ENCODE measurements around the gene TUBGCP2. TPM values are rescaled to one million over a fixed set of nuclear protein-coding genes. Genes with fewer than 3 reads are reported as not detected.

The TUBGCP2 gene
- total and polyA plus RNA-seq, 2 of the 13 experiments (the other 11 are each of a cell fraction or from before 2014, with no cell fraction given), result 21.3 to 34.5 TPM

DNA sequence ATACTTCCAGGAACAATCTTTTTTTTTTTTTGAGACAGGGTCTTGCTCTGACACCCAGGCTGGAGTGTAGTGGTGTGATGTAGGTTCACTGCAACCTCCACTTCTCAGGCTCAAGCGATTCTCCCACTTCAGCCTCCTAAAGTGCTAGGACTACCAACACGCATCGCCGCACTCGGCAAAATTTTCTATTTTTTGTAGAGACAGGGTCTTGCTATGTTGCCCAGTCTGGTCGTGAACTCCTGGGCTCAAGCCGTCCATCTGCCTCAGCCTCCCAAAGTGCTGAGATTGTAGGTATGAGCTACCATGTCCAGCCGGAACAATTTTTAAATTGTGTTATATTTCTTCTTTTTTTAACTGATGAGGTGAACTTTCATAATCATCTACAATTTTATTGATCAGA, 2.1 kb upstream of the TUBGCP2 start:
- no peak overlapping the region for H3K4me2 ChIP-seq (ENCODE audit: low read depth, low read length)
- H3K4me1 ChIP-seq (ENCODE audit: insufficient read depth, low read length), result peaks cover 19% of the 10 kb centered on the region
- no peak overlapping the region for H3K4me3 ChIP-seq (replicated peaks in 1 of 3; ENCODE audit: insufficient read depth in 1 of 3, low read depth in 2 of 3, low read length in 3 of 3)
- no peak overlapping the region for H2AFZ ChIP-seq (ENCODE audit: low read length)
- ChIA-PET POLR2A (no interaction called here), CTCF (ENCODE audit: low intra/inter-chr PET ratio, low total read pairs) (no interaction called here)
- no peak overlapping the region for H3K27ac ChIP-seq (ENCODE audit: extremely low read length, insufficient read depth, low read length)
- no peak for DNase-seq (ENCODE audit: low spot score)
- no peak for ATAC-seq
- 95% methylated on average over 8 of the region's 8 CpGs for WGBS (ENCODE audit: low lambda C conversion rate)
- no peak overlapping the region for H3K9ac ChIP-seq (ENCODE audit: insufficient read depth, low read depth, low read length)
- no peak for FAIRE-seq
- intact Hi-C loops (cut with micrococcal nuclease; ENCODE audit: unreplicated experiment) (no loop called here), in situ Hi-C loops (cut with HindIII; ENCODE audit: extremely low pct_ligation_motif_present, low pct_unique_long_range_greater_than_20kb) (no loop called here)
- peaks cover 24% of the 10 kb centered on the region for H3K79me2 ChIP-seq (ENCODE audit: insufficient read depth, low read length)
- no peaks in the 10 kb centered on the region for H3K9me3 ChIP-seq (ENCODE audit: low read length)
- H3K36me3 ChIP-seq (replicated peaks in 1 of 2; ENCODE audit: control insufficient read depth in 1 of 2, insufficient read depth in 2 of 2, low read length in 2 of 2), result peaks cover 14 to 33% of the 10 kb centered on the region in 2 experiments; a peak in 4 of 5 replicates
- BruUV-seq (replicated peaks), result no TSS peak
- no peaks in the 10 kb centered on the region; a peak in 1 of 5 replicates for H3K27me3 ChIP-seq (ENCODE audit: control insufficient read depth in 1 of 2, insufficient read depth in 2 of 2, low read length in 2 of 2)
- peaks cover 9% of the 10 kb centered on the region for H4K20me1 ChIP-seq (ENCODE audit: insufficient read depth, low read length)
- peak in 1 of 2 experiments; percentile 46; a peak in 2 of 4 replicates for TF ChIP-seq MAFK (conservative IDR thresholded peaks at IDR 0.05 in 1 of 2, IDR thresholded peaks at IDR 0.05 in 1 of 2; ENCODE audit: low read length in 2 of 2)
- TF ChIP-seq RARG (CRISPR knock-in tag; IDR thresholded peaks at IDR 0.05; ENCODE audit: low read depth), result no peak
- TF ChIP-seq ZNF121 (CRISPR knock-in tag; IDR thresholded peaks at IDR 0.05), result peak; percentile 28; the same call in 1 of the 2 replicates
- TF ChIP-seq FOXM1 (CRISPR knock-in tag; IDR thresholded peaks at IDR 0.05), result no peak
- no peak for TF ChIP-seq ZNF33A (CRISPR knock-in tag; IDR thresholded peaks at IDR 0.05; ENCODE audit: borderline replicate concordance)

DNA sequence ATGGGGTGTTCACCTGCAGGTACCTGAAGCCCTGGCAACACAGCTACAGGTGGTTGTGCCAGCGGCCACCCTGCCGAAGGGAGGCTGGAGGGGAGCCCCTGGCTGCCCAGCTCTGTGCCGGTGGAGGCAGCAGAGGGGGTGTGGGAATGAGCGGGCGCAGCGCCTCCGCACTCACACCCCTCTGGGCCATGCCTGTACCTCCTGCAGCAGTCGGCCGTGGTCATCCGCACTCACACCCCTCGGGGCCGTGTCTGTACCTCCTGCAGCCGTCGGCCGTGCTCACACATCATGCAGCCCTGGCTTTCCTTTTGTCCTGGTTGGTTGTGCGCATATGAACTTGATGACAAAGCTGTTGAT, 1.7 kb upstream of the TUBGCP2 start:
- FAIRE-seq, result no peak
- Histone ChIP-seq H3K4me2 (ENCODE audit: low read depth, low read length) (no peak overlapping the region), H3K4me1 (ENCODE audit: insufficient read depth, low read length) (peaks cover 19% of the 10 kb centered on the region), H3K4me3 (replicated peaks in 1 of 3; ENCODE audit: insufficient read depth in 1 of 3, low read depth in 2 of 3, low read length in 3 of 3) (no peak overlapping the region), H2AFZ (ENCODE audit: low read length) (no peak overlapping the region), H3K79me2 (ENCODE audit: insufficient read depth, low read length) (peaks cover 24% of the 10 kb centered on the region), H3K27ac (ENCODE audit: extremely low read length, insufficient read depth, low read length) (no peak overlapping the region), H3K27me3 (ENCODE audit: control insufficient read depth in 1 of 2, insufficient read depth in 2 of 2, low read length in 2 of 2) (no peaks in the 10 kb centered on the region; a peak in 1 of 5 replicates), H3K9me3 (ENCODE audit: low read length) (no peaks in the 10 kb centered on the region), H3K36me3 (replicated peaks in 1 of 2; ENCODE audit: control insufficient read depth in 1 of 2, insufficient read depth in 2 of 2, low read length in 2 of 2) (peaks cover 14 to 35% of the 10 kb centered on the region in 2 experiments; a peak in 4 of 5 replicates), H4K20me1 (ENCODE audit: insufficient read depth, low read length) (peaks cover 9% of the 10 kb centered on the region), H3K9ac (ENCODE audit: insufficient read depth, low read depth, low read length) (no peak overlapping the region)
- TSS peak; percentile 44 for BruUV-seq (replicated peaks)
- in situ Hi-C loops (cut with HindIII; ENCODE audit: extremely low pct_ligation_motif_present, low pct_unique_long_range_greater_than_20kb), result no loop called here
- TF ChIP-seq RBFOX2 (IDR thresholded peaks at IDR 0.05; ENCODE audit: low read depth, low read length), result peak; percentile 16; the same call in 1 of the 2 replicates
- TF ChIP-seq, protein P1, sequence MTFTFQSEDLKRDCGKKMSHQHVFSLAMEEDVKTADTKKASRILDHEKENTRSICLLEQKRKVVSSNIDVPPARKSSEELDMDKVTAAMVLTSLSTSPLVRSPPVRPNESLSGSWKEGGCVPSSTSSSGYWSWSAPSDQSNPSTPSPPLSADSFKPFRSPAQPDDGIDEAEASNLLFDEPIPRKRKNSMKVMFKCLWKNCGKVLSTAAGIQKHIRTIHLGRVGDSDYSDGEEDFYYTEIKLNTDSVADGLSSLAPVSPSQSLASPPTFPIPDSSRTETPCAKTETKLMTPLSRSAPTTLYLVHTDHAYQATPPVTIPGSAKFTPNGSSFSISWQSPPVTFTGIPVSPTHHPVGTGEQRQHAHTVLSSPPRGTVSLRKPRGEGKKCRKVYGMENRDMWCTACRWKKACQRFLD (CRISPR knock-in tag; IDR thresholded peaks at IDR 0.05; ENCODE audit: borderline replicate concordance), result no peak
- TF ChIP-seq, protein P2, sequence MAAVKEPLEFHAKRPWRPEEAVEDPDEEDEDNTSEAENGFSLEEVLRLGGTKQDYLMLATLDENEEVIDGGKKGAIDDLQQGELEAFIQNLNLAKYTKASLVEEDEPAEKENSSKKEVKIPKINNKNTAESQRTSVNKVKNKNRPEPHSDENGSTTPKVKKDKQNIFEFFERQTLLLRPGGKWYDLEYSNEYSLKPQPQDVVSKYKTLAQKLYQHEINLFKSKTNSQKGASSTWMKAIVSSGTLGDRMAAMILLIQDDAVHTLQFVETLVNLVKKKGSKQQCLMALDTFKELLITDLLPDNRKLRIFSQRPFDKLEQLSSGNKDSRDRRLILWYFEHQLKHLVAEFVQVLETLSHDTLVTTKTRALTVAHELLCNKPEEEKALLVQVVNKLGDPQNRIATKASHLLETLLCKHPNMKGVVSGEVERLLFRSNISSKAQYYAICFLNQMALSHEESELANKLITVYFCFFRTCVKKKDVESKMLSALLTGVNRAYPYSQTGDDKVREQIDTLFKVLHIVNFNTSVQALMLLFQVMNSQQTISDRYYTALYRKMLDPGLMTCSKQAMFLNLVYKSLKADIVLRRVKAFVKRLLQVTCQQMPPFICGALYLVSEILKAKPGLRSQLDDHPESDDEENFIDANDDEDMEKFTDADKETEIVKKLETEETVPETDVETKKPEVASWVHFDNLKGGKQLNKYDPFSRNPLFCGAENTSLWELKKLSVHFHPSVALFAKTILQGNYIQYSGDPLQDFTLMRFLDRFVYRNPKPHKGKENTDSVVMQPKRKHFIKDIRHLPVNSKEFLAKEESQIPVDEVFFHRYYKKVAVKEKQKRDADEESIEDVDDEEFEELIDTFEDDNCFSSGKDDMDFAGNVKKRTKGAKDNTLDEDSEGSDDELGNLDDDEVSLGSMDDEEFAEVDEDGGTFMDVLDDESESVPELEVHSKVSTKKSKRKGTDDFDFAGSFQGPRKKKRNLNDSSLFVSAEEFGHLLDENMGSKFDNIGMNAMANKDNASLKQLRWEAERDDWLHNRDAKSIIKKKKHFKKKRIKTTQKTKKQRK (IDR thresholded peaks at IDR 0.05; ENCODE audit: low read length), result no peak
- no peak for TF ChIP-seq SCMH1 (CRISPR knock-in tag; IDR thresholded peaks at IDR 0.05; ENCODE audit: borderline replicate concordance)
- ChIA-PET CTCF (ENCODE audit: low intra/inter-chr PET ratio, low total read pairs) (no interaction called here), POLR2A (interaction anchor here (0.8 kb wide), 1 partner anchor 14 kb away, joined by 3 read pairs; no protein-coding TSS in a partner anchor)
- intact Hi-C loops (cut with micrococcal nuclease; ENCODE audit: unreplicated experiment), result no loop called here
- 98% methylated on average over 15 of the region's 16 CpGs for WGBS (ENCODE audit: low lambda C conversion rate)
- ATAC-seq, result no peak
- DNase-seq (ENCODE audit: low spot score), result no peak
